ENCODE results near the gene USP15.

USP15 gene

DNA sequence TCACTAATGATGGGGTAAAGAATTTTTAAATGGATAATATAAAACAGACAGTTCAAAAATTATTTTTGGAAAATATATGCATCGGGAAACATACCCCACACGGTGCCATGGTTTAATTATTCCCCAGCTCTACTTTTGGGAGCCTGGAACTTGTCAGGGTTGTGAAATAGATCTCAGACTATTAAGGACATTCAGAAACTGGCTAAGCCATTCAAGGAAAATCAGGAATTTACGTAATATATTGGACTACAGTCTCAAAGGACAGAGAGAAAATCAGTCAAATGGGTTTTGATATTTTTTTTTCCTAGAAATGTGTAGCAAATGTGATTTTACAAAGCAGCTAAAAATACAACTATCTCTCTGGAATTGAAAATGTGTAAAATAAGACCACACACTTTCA is 148.9 kb downstream of the USP15 start:
- Histone ChIP-seq H3K27me3 (no peaks in the 10 kb centered on the region), H3K9me3 (no peaks in the 10 kb centered on the region), H3K36me3 (peaks cover 18% of the 10 kb centered on the region; the same call in 1 of the 2 replicates), H3K4me3 (no peak overlapping the region), H3K27ac (no peak overlapping the region), H4K20me1 (no peaks in the 10 kb centered on the region), H3K4me2 (no peak overlapping the region), H3K4me1 (no peaks in the 10 kb centered on the region), H3K9ac (no peak overlapping the region)
- TF ChIP-seq Cebpa-rat (IDR thresholded peaks at IDR 0.05) = no peak

- no peaks in the 10 kb centered on the region for H3K4me1 ChIP-seq
- no peak for TF ChIP-seq Cebpa-rat (IDR thresholded peaks at IDR 0.05)
- no peaks in the 10 kb centered on the region for H3K9me3 ChIP-seq
- H3K27ac ChIP-seq = no peak overlapping the region
- no peaks in the 10 kb centered on the region for H3K27me3 ChIP-seq
- no peak overlapping the region for H3K9ac ChIP-seq
- no peak overlapping the region for H3K4me2 ChIP-seq
- no peak overlapping the region for H3K4me3 ChIP-seq
- no peaks in the 10 kb centered on the region for H3K36me3 ChIP-seq
- H4K20me1 ChIP-seq = no peaks in the 10 kb centered on the region
Measured at GRCh38 chr12:62414180-62414579, 154.0 kb downstream of the USP15 start.

DNA sequence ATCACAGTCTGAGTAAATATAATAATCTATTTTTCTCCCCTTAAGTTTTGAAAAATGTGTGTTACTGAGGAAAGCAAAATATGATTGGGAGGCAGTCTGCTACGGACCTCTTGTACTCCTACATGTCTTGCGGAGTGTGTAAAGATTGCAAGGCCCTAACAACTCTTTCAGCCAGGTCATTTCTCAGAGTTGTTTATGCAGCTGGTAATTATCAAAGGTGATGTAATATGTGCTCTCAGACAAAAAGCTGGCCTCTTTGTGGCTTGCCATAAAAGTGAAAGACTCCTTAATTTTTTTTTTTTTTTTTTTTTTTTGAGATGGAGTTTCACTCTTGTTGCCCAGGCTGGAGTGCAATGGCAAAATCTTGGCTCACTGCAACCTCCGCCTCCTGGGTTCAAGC is 165.9 kb downstream of the USP15 start:
- no peak for TF ChIP-seq Cebpa-rat (IDR thresholded peaks at IDR 0.05)
- H3K36me3 ChIP-seq = no peaks in the 10 kb centered on the region
- no peaks in the 10 kb centered on the region for H3K4me1 ChIP-seq
- no peaks in the 10 kb centered on the region for H4K20me1 ChIP-seq
- H3K9me3 ChIP-seq = peaks cover 31% of the 10 kb centered on the region
- no peak overlapping the region for H3K4me2 ChIP-seq
- no peak overlapping the region for H3K4me3 ChIP-seq
- H3K9ac ChIP-seq = no peak overlapping the region
- H3K27ac ChIP-seq = no peak overlapping the region
- H3K27me3 ChIP-seq = no peaks in the 10 kb centered on the region

DNA sequence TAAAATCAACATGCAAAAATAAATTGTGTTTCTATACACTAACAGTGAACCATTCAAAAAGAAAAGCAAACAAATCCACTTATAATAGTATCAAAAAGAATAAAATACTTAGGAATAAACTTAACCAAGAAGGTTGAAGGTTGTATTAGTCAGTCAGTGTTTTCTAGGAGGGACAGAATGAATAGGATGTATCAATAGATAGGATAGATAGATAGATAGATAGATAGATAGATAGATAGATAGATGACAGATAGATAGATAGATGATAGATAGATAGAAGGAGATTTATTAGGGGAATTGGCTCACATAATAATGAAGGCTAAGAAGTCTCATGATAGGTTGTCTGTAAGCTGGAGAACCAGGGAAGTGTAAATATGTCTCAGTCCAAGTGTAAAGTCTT is 169.3 kb downstream of the USP15 start:
- H3K9ac ChIP-seq = no peak overlapping the region
- H3K4me3 ChIP-seq = no peak overlapping the region
- H3K9me3 ChIP-seq = peaks cover 24% of the 10 kb centered on the region
- H3K4me2 ChIP-seq = no peak overlapping the region
- no peak overlapping the region for H3K27ac ChIP-seq
- H4K20me1 ChIP-seq = no peaks in the 10 kb centered on the region
- peaks cover 9% of the 10 kb centered on the region for H3K27me3 ChIP-seq
- H3K36me3 ChIP-seq = no peaks in the 10 kb centered on the region
- no peaks in the 10 kb centered on the region for H3K4me1 ChIP-seq
- no peak for TF ChIP-seq Cebpa-rat (IDR thresholded peaks at IDR 0.05)

DNA sequence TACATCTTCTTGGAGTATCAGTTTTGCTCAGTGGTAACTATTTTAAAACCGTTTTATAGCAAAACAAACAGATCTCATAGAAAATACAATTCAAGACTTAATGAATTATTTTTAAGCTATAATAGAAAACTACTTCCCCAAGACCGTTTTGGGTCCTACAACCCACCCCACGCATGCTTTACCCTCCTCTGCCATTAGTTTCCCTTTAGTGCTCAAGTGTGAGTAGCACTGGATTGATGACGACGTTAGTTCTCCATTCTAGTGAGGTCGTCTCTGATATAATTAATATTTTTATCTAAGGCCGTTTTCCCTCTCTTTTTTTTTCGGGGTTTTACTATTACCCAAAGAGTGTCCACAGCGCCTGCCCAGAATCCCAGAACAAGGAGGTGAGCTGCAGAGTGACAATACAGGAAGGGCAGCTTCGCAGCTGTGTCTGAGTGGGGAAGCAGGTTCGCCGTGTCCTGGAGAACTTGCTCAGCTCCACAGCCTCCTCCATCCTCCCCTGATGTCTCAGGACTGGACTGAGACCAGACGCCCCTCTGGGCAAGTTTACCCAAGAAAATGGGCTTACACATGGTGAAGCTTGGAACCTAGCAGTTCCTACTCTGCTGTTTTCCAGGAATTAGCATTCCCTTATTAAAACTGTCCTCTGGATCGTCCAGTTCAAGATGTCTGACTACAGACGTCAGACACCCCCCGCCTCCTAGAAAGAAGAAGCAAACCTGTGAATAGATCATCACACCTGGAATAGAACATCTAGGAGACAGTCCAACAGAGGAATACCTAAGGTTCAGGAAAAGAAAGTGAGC is 174.5 kb downstream of the USP15 start:
- H3K27ac ChIP-seq = no peak overlapping the region
- H4K20me1 ChIP-seq = no peaks in the 10 kb centered on the region
- H3K9me3 ChIP-seq = peaks cover 5% of the 10 kb centered on the region; the same call in 1 of the 2 replicates
- TF ChIP-seq Cebpa-rat (IDR thresholded peaks at IDR 0.05) = no peak
- H3K4me3 ChIP-seq = no peak overlapping the region
- H3K4me1 ChIP-seq = no peaks in the 10 kb centered on the region
- H3K4me2 ChIP-seq = no peak overlapping the region
- peaks cover 30% of the 10 kb centered on the region for H3K27me3 ChIP-seq
- H3K36me3 ChIP-seq = no peaks in the 10 kb centered on the region
- H3K9ac ChIP-seq = no peak overlapping the region

- H3K9ac ChIP-seq = no peak overlapping the region
- peaks cover 30% of the 10 kb centered on the region for H3K27me3 ChIP-seq
- 0 out of 2 replicates have a peak overlapping the region, but pooled peaks have one; percentile 17 for H3K4me3 ChIP-seq
Measured at GRCh38 chr12:62435303-62436163, 175.3 kb downstream of the USP15 start.

DNA sequence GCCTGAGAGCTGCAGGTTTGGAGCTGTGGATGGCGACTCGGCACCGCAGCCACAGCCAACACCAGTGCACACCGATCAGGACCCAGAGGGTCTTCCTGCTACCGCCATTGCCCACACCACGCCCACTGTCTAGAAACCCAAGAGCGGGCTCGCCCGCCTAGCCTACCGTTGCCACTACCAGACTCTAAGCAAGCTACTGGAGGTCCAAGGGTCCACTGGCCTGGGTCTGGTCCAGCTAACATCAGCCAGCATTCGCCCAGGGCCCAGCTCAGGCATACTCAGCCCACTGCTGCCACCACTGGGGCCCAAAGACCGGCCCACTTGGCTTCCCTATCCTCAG is 175.9 kb downstream of the USP15 start:
- no peaks in the 10 kb centered on the region for H3K4me1 ChIP-seq
- H3K4me3 ChIP-seq = no peak overlapping the region
- H3K27ac ChIP-seq = no peak overlapping the region
- no peak for TF ChIP-seq Cebpa-rat (IDR thresholded peaks at IDR 0.05)
- peaks cover 10% of the 10 kb centered on the region for H3K9me3 ChIP-seq
- H3K27me3 ChIP-seq = peaks cover 30% of the 10 kb centered on the region
- H3K4me2 ChIP-seq = no peak overlapping the region
- H3K9ac ChIP-seq = no peak overlapping the region
- H4K20me1 ChIP-seq = no peaks in the 10 kb centered on the region
- no peaks in the 10 kb centered on the region for H3K36me3 ChIP-seq

More at GRCh38 chr12:62435303-62436163, 175.3 kb downstream of the USP15 start:
- H3K36me3 ChIP-seq = no peaks in the 10 kb centered on the region
- peaks cover 6% of the 10 kb centered on the region for H3K9me3 ChIP-seq
- peak overlapping the region; percentile 20; the same call in 1 of the 2 replicates for H3K4me2 ChIP-seq
- no peaks in the 10 kb centered on the region for H3K4me1 ChIP-seq
- TF ChIP-seq Cebpa-rat (IDR thresholded peaks at IDR 0.05) = no peak
- H4K20me1 ChIP-seq = no peaks in the 10 kb centered on the region
- no peak overlapping the region for H3K27ac ChIP-seq

GRCh38 chr12:62438098-62438692 is 178.0 kb downstream of the USP15 start:
- Histone ChIP-seq H3K4me2 (no peak overlapping the region), H3K9ac (no peak overlapping the region), H3K4me1 (no peaks in the 10 kb centered on the region), H3K27me3 (peaks cover 30% of the 10 kb centered on the region), H3K9me3 (peaks cover 24% of the 10 kb centered on the region), H3K27ac (no peak overlapping the region), H4K20me1 (no peaks in the 10 kb centered on the region), H3K4me3 (no peak overlapping the region), H3K36me3 (no peaks in the 10 kb centered on the region)
- no peak for TF ChIP-seq Cebpa-rat (IDR thresholded peaks at IDR 0.05)

DNA sequence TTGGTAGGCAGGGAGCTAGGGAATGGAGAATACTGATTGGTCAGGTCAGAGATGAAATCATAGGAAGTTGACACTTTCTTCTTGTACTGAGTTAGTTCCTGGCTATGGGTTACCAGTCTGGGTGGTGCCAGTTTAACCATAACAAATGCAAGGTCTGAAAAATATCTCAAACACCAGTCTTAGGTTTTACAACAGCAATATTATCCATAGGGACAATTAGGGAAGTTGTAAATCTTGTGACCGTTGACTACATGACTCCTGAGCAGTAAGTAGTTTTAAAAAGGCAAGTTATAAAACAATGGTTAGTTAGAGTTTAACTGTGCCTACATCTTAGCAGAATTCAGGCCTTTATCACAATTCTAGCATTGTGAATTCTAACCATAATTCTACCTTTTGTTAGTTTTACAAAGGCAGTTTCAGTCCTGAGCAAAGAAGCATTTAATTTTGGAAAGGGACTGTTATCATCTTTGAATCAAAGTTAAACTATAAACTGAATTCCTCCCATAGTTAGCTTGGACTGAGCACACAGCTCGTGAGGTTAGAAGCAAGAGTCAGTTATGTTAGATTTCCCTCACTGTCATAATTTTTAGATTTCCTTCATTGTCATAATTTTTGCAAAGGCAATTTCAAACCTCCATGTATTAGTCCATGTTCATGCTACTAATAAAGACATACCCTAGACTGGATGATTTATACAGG is 186.7 kb downstream of the USP15 start:
- H3K27me3 ChIP-seq = peaks cover 5% of the 10 kb centered on the region
- no peak for TF ChIP-seq Cebpa-rat (IDR thresholded peaks at IDR 0.05)
- peaks cover 42% of the 10 kb centered on the region for H3K9me3 ChIP-seq
- H3K36me3 ChIP-seq = no peaks in the 10 kb centered on the region
- no peaks in the 10 kb centered on the region for H3K4me1 ChIP-seq
- no peak overlapping the region for H3K9ac ChIP-seq
- no peak overlapping the region for H3K27ac ChIP-seq
- no peak overlapping the region for H3K4me2 ChIP-seq
- H3K4me3 ChIP-seq = no peak overlapping the region
- no peaks in the 10 kb centered on the region for H4K20me1 ChIP-seq
